ENCODE measurements around the gene KAT2B.

Gene KAT2B

DNA sequence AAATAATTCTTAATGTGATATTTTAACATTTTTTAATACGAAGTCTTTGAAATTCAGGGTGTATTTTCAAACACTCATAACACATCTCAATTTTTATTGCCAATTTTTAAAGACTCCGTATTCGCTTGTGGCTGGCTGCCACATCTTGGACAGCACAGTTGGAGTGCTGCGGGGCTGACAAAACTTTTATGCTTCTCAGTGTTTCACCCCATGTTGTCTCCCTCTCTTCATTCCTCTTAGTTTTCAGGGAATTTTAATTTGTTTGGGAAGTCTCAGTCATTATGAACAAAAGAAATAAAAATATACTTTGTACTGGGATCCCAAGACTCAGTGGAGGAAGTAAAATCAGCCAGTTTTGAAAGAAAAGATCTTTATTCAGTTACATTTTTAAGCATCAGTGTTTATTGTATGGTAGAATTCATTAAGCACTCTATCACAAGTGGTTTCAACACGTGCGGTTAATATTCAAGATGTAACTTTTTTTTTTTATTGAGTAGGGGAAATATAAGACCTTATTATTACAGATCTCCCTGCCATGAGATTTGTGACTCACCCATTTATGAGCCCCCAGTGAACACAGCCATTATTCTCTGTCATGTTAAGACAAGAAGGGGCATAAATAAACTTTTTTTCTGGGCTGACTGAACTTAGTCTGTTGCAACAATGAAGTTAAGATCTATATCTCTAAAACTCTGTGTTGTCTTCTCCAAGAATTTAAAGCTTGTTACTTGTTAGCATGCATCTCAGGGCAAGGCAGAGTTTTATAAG is 26.8 kb downstream of the KAT2B start:
- DNase-seq: no peak

DNA sequence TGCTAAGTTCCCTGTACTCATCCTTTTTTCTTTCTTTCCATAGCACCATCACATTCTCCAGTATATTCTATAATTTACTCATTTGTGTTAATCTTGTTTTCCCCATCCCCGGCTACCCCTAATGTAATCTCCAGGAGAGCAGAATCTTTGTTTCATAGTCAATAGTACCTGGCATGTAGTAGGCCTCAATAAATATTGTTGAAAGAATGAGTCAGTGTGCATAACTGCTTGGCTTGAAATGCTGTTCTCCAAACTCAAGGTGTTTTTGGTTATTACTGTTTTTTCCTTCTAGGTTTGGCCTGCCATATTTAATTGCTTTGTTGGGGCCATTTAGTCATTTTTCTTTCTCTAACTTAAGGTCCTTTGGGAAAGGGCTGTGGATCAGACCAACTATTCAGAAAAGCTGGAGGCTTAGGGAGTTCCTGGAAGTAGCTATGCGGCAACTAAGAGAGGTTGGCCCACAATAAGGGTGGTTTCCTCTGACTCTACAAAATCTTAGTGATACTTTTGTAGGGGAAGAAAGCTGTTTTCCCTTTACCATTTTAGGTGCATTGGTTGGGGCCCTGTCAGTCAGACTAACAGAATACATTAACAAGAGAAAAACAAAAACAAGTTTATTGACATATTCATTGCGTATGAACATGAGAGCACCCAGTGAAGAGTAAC is 28.4 kb downstream of the KAT2B start:
- DNase-seq: no peak

DNA sequence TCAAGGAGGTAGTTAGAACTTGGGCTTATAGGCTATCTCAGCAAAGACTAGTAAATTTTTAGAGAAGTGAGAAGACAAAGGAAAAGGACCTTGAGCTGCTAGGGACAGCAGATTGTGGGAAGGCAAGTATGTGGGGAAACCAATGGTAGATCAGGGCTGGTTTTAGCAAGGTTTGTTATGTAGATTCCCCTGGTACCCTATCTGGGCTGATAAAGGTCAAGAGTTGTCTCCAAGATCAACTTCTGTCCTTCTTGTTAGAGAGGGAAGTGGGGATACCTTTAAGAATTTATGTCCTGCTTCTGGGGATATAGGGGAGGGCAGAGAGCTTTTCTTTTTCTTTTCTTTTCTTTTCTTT is 28.9 kb downstream of the KAT2B start:
- no peak for DNase-seq

DNA sequence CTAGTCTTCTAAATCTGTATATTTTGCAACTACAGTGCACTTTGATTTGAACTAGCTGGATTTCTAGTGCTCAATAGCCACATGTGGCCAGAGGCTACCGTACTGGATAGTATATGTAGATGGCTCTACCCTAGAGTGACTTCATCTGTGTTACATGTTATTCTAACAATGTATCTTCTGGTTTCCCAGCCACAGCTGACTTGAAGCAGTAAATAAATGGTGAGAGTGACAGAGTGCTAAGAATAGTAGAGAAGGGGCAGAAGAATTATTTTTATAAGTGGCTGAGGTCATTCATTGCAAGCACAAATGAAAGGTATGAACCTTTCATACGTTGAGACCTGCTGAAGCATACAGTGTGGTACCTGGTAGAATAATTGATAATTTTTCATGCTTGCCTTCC is 30.9 kb downstream of the KAT2B start:
- DNase-seq: no peak

DNA sequence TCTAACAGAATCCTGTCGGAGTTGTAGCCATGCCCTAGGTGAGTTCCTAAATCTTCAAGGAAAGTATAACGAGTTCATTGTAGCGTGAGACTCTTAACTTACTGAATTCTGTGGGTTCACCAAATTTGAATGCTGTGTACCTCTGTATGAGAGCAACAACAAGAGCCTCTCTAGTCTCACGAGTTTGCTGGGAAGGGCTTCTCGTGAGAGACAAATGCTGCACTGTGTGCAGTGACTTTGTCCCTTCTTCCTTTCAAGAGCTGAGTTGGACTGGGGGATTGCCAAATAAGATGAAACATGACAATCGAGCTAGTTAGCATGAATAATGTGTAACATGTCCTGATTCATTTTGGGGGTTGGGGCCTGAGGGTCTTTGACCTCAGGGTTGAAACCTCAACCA is 32.2 kb downstream of the KAT2B start:
- no peak for DNase-seq

DNA sequence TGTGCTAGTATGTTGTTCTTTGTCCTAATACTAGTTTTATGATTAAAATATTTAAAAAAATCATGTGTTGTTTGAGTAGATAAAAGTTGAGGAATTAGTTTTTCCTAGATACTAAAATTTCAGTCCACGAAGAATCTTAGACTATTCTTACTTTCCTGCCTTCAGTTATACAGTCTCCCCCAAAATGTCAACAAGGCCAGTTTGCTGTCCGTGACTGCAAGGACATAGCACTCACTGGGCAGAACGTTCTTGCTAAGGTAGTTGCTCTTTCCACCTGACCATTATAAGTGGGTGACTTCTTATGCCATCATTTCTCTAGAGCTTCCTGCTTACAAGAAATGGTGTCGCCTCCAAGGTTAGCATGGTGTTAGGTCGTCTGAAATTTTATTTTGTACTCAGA is 32.8 kb downstream of the KAT2B start:
- DNase-seq: no peak

DNA sequence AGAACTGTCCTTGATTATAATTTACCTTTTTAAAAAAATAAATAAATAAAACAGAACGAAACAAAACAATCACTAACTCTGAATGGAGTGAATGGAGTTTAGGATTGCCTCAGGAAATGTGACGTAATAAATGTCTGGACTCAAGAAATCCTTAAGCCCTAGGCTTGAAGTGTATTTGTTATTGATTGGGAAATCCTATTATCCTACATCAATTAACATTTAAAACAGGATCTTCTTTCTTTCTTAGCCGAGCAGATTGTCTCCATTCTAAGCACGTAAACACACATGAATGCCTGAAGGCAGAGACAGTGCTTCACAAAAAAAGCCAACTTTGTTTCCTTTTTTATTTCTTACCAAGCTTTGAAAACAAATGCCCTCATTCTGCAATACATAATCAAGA is 33.4 kb downstream of the KAT2B start:
- DNase-seq: peak; percentile 87

DNA sequence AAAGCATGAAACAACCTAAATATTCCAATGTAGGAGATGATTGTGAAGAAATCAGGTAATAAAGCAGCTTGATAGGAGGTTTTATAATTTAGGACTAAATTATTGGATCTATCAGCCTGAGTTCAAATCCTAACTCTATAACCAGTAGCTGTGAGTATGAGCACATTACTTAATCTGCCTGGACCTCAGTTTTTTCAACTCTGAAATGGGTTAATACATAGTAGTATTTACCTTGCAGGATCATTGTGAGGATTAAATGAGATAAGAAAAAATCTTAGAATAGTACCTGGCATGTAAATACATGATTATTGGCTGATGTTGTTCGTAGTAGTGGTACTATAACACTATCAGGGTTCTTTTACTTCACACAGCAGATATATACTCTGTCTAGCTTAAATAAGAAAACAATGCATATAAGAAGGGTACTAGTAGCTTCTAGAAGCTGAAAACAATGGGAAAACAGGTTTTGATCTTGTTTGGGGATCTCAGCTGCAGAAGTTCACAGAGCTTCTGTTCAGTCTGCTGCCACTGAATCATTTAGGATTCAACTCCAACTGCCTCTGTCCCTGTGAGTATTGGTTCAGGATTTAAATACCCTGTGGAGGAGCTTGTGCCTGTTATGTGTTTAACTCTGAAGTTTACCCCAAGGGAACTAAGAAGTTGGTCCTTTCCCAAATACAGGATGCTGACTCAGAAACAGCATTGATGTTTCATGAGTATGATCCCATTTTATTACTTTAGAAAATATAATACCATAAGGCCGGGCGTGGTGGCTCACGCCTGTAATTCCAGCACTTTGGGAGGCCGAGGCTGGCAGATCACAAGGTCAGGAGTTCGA is 34.2 kb downstream of the KAT2B start:
- DNase-seq: peak; percentile 12

DNA sequence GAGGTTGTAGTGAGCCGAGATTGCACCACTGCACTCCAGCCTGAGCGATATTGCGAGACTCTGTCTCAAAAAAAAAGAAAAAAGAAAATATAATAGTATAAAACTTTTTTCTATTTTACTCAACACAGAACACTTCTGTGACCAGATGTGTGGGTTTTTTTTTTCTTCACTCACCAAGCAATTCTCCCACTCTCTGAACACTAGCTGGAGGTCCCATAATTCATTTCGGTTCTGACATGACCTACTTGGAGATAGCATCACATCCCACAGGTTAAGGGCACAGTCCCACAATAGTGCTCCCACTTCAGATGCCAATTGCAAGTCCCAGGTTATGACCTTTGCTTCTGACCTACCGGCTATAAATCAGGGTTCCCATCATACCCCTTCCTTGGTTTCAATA is 35.0 kb downstream of the KAT2B start:
- no peak for DNase-seq

DNA sequence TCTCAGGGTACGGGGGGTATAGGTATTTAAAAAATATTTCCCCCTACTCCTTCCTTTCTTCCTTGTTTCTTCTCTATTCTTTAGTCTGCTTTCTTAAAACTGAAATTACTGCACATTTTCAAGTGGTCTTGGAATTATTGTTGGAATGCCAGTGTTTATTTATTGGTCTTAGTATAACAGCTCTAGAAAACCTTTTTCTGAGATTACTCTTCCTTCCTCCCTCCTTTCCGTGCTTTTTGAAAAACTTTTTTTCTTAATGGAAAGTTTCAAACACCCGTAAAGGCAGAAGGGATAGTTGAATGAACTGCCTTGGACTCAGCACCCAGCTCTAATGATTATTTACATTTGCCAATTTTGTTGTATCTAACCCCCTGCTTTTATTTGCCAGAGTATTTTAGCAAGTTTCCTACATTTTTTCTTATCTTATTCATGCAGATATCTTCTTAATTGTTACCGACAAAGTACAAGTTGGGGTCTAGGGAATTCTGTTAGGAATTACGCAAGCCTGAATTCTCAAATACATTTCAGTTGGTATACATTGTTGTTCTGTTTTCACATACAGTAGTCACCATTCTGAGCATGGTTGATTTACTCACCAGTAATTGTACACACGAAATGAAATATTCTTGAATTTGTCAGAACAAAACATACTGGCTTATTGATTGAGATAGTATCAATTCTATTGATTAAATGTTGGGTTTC is 36.2 kb downstream of the KAT2B start:
- DNase-seq: no peak

DNA sequence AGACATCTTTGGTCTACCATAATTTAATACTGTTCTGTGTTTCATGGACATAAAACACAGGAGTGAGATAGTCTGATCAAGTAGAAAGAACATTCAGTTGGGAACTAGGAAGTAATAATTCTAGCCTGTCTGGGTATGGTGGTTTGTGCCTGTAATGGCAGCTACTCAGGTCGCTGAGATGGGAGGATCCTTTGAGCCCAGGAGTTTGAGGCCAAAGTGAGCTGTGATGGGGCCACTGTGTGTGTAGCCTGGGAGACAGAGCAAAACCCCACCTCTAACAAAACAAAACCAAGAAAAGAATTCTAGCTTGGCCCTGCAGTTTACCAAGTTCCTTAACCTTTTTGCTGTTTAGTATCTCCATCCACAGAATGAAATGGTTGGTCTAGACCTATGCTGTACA is 36.8 kb downstream of the KAT2B start:
- no peak for DNase-seq

DNA sequence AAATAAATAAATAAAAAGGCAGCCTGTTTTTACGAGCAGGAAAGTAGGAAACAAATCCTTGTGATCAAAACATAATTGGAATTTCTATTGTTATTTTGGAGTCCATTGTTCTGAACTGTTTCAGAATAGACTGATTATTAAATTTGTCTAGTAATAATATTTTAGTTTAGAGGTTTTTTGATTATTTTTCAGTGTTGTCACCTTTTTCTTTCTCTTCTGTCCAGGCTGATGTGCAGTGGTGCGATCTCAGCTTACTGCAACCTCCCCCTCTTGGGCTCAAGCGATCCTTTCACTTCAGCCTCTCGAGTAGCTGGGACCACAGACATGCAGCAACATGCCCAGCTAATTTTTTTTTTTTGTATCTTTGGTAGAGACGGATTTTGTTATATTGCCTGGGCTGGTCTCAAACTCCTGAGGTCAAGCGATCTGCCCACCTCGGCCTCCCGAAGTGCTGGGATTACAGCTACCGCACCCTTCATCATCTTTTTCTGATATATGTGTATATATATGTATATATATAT is 38.0 kb downstream of the KAT2B start:
- DNase-seq: no peak

DNA sequence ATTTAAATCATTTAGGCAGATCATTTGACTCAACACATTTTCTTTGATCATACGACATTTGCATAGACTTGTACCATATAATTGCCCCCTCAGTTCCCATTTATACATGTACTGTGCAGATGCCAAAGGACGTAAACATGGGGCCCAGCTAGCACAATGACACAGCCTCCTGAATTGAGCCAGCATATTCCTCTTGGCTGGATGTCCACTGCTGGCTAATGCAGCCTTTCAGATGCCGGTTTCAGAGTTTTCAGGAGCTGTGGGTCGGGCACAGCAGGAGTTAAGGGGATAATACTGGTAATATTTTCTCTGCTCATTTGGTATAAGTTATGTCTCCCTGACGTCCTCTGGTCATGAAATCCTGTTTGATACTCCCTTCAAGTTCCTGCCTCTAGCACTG is 39.4 kb downstream of the KAT2B start:
- DNase-seq: no peak

DNA sequence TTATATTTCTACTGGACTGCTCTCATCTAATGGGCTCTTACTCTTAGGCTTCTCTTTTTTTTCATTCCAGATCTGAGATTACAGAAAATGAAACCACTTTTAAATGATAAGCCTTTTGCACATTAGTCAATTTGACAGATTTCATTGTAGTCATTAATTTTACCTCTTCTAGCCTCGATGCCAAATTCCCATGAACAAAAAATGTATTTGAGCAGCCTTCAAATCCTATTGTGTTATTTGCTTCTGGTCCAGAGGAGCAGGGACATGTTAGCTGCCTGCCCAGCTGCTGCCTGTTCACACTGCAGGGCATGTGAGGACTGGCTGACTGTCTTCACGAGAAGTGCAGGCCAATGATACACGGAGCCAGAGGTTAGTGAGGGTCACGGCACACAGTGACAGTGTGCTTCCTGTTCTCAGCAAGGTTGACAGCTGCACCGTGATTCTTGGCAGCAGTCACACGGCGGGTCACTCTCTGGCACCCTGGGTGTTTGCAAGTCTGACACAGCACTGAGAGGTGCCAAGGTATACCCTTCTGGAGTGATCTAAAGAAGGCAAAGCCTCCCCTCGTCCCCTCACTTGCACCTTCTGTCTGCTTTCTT is 40.8 kb downstream of the KAT2B start:
- DNase-seq: peak; percentile 67

DNA sequence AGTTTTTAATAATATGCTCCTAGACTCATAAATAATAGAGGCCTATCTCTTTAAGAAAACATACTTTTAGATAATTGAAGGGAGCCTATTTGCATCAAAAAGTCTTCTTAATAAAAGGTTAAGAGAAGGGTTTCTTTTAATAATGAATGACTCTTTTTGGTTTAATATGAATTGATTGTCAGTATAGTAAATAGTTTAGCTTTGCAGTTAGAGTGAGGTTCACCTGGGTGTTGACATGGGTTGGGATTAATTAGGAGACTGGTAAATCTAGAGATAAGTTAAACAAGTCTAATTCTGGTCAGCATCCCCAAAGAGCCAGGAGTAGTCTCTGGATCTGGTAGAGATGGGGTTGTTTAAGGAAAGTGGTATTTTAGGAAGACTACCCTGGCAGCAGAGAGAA is 43.0 kb downstream of the KAT2B start:
- no peak for DNase-seq

DNA sequence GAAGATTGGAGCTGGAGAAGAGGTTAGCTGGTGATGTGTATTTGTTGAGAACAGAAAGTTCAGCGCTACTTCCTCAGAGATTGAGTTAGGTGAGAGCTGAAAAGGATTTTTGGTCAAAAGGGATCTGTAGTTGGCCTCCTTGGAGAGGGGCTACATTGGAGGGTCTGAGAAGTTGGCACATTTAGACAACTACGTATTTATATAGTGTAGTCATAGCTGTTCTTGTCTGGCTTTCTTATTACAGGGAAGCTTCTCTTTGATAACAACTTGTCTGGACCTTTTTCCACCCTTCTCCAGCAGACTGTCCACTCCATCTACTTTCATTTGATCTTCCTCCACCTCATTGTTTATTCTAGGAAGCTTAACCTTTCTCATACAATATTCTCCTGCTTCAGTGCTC is 43.7 kb downstream of the KAT2B start:
- DNase-seq: no peak

DNA sequence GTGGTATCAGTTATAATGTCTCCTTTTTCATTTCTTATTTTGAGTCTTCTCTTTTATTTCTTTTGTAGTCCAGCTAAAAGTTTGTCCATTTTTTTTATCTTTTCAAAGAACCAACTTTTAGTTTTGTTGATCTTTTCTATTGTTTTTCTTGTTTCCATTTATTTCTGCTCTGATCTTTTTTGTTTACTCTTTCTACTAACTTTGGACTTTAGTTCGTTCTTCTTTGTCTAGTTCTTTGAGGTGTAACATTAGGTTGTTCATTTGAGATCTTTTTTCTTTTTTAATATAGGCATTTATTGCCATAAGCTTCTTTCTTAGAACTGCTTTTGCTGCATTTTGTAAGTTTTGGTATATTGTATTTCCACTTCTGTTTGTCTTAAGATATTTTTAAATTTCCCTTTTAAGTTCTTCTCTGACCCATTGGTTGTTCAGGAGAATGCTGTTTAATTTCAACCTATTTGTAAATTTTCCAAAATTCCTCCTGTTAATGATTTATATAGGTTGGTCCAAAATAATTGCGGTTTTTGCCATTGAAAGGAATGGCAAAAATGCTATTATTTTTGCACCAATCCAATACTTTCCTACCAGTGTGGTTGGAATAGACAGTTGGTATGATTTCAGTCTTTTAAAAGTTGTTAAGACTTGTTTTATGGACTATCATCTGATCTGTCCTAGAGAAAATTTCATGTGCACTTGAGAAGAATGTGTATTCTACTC is 51.2 kb downstream of the KAT2B start:
- DNase-seq: no peak

DNA sequence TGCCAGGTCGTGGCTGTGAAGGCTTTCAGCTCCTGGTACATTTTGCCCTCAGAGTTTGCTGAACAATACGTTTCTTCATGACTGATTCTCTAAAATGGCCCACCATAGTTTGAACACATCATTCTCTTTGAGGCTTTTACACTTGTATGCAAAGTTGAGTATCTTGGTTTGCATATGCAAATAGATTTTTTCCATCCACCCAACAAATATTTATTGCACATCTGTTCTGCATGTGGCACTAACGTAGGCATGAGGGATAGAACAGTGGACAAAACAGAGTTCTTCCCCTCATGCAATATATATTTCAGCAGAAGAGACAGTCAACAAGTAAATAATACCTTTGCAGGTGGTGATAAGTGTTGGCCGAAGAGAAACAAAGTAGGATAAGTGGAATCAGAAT is 55.2 kb downstream of the KAT2B start:
- no peak for DNase-seq

DNA sequence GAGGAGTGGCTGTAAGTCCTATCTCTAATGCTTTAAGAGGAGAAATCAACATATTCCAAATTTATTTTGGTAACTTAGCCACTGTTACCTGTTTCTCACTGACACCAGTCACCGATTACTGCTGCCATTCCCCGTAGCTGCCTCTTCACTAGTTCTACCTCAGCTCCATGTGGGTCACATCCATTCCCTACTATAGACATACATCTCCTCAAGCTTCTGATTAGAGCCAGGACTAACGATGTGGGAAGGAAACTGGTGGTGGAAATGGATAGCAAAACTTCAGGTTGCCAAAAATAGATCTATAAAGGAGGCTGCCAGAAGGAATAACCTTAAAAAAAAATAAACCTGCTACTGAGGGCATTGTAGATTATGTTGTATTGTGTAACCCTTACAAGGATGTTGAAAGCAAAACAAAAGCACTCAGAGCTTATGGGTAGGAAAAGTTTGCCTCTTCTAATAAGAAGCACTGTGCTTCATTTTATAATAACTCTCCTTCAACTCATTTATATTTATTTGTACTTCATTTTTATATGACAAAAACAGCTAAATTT is 56.0 kb downstream of the KAT2B start:
- DNase-seq: no peak

DNA sequence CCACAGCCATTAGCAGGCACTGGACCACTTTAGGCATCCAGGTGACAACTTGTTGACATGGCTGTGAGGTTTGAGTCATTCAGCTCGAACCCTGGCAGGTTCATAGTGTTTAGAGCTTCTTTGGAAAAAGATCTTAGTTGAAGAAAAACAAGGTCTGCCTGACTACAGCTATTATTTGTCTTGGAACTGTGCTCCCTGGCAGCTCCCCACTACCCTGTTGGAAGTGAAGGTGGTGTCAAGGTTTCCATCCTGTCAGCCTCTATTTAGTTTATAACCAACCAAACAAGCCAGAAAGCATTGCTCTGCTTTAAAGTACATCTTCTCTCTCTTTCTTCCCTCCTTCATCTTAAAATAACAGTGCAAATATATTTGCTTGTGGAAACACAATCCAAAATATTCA is 56.8 kb downstream of the KAT2B start:
- no peak for DNase-seq

DNA sequence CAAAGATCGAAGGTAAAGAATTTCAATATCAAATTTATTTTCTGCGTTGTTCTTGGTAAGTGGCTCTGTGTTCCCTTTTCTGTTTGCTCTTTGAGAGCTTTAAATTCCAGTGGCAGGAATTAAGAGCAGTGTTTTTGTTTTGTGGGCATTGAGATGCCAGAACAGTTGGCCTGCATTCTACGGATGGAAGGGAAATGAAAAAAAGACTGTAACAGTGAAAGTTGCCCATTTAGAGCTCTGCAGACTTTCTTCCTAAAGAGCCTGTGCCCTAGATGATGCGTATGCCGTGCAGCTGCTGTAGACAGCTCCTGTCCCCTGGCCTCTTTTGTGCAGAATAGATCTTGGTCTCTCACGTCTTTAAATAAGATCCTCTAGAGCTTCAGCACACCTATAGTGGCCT is 58.8 kb downstream of the KAT2B start:
- no peak for DNase-seq

DNA sequence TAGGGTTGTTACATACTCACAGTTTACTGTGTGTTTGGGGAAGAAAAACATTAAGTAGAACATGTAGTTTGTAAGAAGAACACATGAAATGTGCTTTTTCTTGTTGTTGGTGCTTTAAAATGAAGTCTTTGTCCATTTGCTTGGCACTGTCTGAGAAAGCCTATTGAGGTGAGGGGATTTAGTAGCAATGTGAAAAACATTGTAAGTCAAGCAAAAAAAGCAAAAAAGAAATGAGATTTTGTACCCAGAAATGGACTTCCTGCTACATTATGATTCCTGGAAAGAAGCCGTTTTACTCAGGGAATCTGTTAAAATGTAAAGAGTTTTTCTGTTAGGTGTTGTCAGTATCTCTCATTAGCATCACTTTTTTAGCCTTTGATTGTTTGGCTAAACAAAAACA is 59.9 kb downstream of the KAT2B start:
- no peak for DNase-seq

Data from NCI-H82 (cell line).